HepG2 (cell line): ENCODE results near the gene SRGAP2B.
"Not testable (repeated sequence)": the region's sequence is repeated elsewhere in the genome, so short reads cannot be mapped to it uniquely, and the experiment has no call there.

Source experiments
- SRSF1 ChIP-seq: fragments of 200-400 bp; formaldehyde crosslinking; optimal IDR thresholded peaks from 2 replicates; pipeline ENCODE3; 2017; ENCODE audit warnings: mild to moderate bottlenecking, low read depth, low read length, moderate library complexity
- ZSCAN31 ChIP-seq: sonication (generic); formaldehyde crosslinking; IDR thresholded peaks from 2 replicates; pipeline ENCODE4 v1.5.0; 2020; ENCODE audit warnings: low read depth, mild to moderate bottlenecking, missing genetic modification reagents

- not testable (repeated sequence) for TF ChIP-seq SRSF1; ZSCAN31 (CRISPR knock-in tag)
Observed at GRCh38 chr1:144961604-144962583, 133.2 kb downstream of the SRGAP2B start.
